ENCODE data around the gene FAM156B.
"Not testable (repeated sequence)": the region's sequence is repeated elsewhere in the genome, so short reads cannot be mapped to it uniquely, and the experiment has no call there.

Gene FAM156B

GRCh38 chrX:52896855-52897709 is at the start of gene FAM156B:
Gene FAM156B (plus strand): TSS chrX:52897330. CDS start chrX:52907226, 9,896 bp downstream.
- in situ Hi-C loops (cut with MboI; ENCODE audit: low sequenced_read_pairs): not testable (repeated sequence)

- in situ Hi-C loops (cut with MboI; ENCODE audit: low sequenced_read_pairs): no loop called here
Observed at GRCh38 chrX:52852110-52852860, 44.8 kb upstream of the FAM156B start.

- in situ Hi-C loops (cut with MboI; ENCODE audit: low sequenced_read_pairs): not testable (repeated sequence)
Observed at GRCh38 chrX:52856991-52857525, 40.1 kb upstream of the FAM156B start.

GRCh38 chrX:52865343-52865998 is 31.7 kb upstream of the FAM156B start:
- in situ Hi-C loops (cut with MboI; ENCODE audit: low sequenced_read_pairs): no loop called here

GRCh38 chrX:52867610-52868348 is 29.4 kb upstream of the FAM156B start, which contains the start of gene XAGE3:
Gene XAGE3 (minus strand): TSS chrX:52868083. CDS start chrX:52867133, 950 bp downstream.
- in situ Hi-C loops (cut with MboI; ENCODE audit: low sequenced_read_pairs): no loop called here

- in situ Hi-C loops (cut with MboI; ENCODE audit: low sequenced_read_pairs): no loop called here
Observed at GRCh38 chrX:52870046-52870445, 27.1 kb upstream of the FAM156B start.

GRCh38 chrX:52873825-52874224 is 23.3 kb upstream of the FAM156B start:
- in situ Hi-C loops (cut with MboI; ENCODE audit: low sequenced_read_pairs): not testable (repeated sequence)

- in situ Hi-C loops (cut with MboI; ENCODE audit: low sequenced_read_pairs): no loop called here
Observed at GRCh38 chrX:52874661-52875060, 22.5 kb upstream of the FAM156B start.

GRCh38 chrX:52875436-52875835 is 21.7 kb upstream of the FAM156B start:
- in situ Hi-C loops (cut with MboI; ENCODE audit: low sequenced_read_pairs): not testable (repeated sequence)

GRCh38 chrX:52876386-52876785 is 20.7 kb upstream of the FAM156B start:
- in situ Hi-C loops (cut with MboI; ENCODE audit: low sequenced_read_pairs): not testable (repeated sequence)

- in situ Hi-C loops (cut with MboI; ENCODE audit: low sequenced_read_pairs): not testable (repeated sequence)
Observed at GRCh38 chrX:52887459-52887858, 9.7 kb upstream of the FAM156B start.

- in situ Hi-C loops (cut with MboI; ENCODE audit: low sequenced_read_pairs): not testable (repeated sequence)
Observed at GRCh38 chrX:52888090-52888489, 9.0 kb upstream of the FAM156B start.

GRCh38 chrX:52896438-52896837 is 692 bp upstream of the FAM156B start:
- in situ Hi-C loops (cut with MboI; ENCODE audit: low sequenced_read_pairs): not testable (repeated sequence)

GRCh38 chrX:52905531-52905930 is 8.4 kb downstream of the FAM156B start:
- in situ Hi-C loops (cut with MboI; ENCODE audit: low sequenced_read_pairs): not testable (repeated sequence)

- in situ Hi-C loops (cut with MboI; ENCODE audit: low sequenced_read_pairs): not testable (repeated sequence)
Observed at GRCh38 chrX:52906072-52906471, 8.9 kb downstream of the FAM156B start.

- in situ Hi-C loops (cut with MboI; ENCODE audit: low sequenced_read_pairs): not testable (repeated sequence)
Observed at GRCh38 chrX:52907137-52907536, 10.0 kb downstream of the FAM156B start.

GRCh38 chrX:52907900-52908299 is 10.8 kb downstream of the FAM156B start:
- in situ Hi-C loops (cut with MboI; ENCODE audit: low sequenced_read_pairs): not testable (repeated sequence)

- in situ Hi-C loops (cut with MboI; ENCODE audit: low sequenced_read_pairs): not testable (repeated sequence)
Observed at GRCh38 chrX:52909313-52909969, 12.3 kb downstream of the FAM156B start.

GRCh38 chrX:52913681-52914080 is 16.6 kb downstream of the FAM156B start:
- in situ Hi-C loops (cut with MboI; ENCODE audit: low sequenced_read_pairs): not testable (repeated sequence)

GRCh38 chrX:52914704-52915103 is 17.6 kb downstream of the FAM156B start:
- in situ Hi-C loops (cut with MboI; ENCODE audit: low sequenced_read_pairs): not testable (repeated sequence)
